DMS153 treated with DMSO at 0.1 percent for 48 hours (cell line): Measurements from ENCODE around the gene EHD4.

ENCODE experiments used
- DNase-seq: peaks from one replicate; lab custom pipeline; 2025; ENCODE audit not compliant: unreplicated experiment; lab: John Stamatoyannopoulos, UW

Gene EHD4

DNA sequence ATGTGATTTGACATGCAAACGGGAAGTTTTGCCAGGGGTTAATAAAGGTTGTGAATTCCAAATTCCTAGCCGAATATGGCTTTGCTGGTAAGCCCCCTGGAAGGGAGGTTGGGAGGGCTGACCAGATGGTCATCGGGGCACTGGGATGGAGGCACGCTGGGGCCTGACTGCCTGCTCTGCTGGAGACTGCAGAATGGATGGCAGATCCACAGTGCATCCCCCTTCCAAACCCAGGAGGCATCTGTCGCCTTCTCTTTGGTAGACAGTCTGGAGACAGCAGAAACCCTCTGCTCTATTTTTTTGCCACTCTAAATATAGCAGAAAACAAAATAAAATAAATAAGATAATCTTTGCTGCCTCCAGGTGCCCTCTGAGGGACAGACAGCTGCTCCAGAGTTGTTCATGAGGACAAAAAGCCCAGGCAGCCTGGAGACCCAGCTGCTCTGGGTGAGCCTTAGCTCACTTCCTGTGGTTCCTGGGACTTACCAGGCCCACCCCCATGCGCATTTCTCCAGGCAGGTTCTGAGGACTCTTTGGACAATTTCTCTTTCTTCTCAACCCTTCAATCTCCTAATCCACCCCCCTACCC lies 72.4 kb downstream of the EHD4 start:
- DNase-seq: no peak

DNA sequence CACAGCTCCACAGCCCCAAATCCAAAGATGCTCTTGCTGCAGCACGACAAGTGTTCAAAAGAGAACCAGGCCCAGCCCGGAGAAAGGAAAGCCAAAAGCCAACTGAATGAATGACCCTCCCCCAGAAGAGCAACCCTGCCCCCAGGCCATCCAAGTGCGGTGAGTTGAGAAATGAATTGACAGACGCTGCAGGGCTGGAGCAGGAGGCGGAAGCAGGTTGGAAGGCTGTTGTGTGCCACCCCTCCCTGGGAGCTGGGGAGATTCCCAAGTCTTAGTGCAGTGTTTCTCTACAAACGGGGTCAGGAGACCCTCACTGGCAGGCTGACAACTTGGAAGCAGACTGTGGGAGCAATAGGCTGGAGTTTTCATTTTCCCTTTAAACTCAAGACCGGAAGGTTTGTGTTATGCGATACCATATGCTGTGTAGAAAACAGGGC lies 75.0 kb downstream of the EHD4 start:
- no peak for DNase-seq

DNA sequence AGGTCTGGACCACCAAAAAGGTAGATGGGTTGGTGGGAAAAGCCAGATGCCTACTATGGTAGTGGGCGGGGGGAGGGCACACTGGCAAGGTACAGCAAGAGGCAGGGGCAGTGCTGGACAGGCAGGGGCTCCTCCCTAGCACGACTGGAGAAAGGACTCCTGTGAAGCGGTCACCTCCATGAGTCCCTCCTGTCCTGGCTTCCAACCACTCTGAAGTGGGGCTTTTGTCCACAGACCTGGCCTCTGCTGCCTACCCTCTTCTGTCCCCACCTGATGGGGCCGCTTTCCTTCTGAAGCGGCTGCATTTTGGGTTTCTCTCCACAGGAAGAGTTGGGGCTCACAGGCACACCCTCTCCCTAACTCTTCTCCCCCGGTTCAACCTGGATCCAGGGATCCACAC lies 75.8 kb downstream of the EHD4 start:
- no peak for DNase-seq

DNA sequence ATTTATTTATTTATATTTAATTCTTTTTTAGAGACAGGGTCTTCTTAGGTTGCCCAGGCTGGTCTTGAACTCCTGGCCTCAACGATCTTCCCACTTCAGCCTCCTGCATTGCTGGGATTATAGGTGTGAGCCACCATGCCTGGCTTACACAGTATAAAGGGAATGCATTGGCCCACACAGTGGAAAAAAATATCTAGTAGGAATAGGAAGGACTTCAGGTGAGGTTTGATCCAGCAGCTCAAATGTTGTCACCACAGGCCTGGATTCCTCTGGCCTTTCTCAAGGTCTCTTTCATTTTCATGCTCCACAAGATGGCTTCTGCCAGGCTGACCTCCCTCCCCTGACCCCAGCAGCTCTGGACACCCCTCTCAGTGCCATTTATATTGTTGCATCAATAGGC lies 76.4 kb downstream of the EHD4 start:
- DNase-seq: no peak

DNA sequence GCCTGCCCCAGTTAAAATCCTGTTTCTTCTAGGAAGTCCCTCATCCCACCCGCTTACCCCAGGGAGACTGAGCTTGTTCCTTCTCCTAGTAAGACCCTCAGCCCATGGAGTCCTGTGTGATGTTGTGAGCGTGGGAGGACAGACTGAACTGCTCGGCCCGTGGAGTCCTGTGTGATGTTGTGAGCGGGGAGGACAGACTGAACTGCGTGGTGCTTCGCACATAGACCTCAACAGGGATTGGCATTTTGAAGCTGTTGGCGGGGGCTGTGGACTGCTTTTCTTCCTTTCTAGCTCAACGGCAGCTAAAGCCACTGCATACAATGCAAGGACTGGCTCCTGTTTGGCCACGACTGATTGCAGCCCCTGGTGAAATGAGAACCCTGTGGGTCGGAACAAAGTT lies 76.9 kb downstream of the EHD4 start:
- no peak for DNase-seq

DNA sequence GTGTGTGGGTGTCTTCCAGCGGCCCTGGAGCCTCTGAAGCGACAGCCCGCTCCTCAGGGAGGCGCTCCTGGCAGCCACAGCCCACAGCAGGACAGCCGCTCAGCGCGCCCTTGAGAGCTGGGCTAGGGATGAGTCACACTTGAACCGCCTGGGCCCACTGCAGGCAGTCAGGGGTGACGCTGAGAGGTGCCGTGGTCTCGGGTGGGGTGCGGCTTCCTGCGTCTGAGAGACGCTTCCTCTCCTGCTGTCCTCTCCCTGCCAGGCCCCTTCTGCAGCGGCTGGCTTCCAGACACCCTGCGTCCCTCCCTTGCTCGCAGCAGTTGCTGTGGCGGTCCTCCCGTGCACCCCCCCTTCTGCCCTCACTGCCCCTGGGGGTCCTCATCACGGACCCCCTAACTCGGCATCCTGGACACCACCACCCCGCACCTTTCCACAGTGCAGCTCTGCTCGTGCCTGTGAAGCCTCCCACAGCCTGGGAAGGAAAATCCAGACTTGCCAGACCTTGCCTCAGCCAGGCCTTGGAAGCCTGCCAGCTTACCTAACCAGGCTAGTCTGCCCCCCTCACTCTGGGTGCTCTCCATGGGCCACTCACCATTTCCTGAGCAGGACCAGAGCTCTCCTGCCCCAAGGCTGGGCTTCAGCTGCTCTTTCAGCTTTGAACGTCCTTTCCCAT lies 77.4 kb downstream of the EHD4 start:
- peak; percentile 33 for DNase-seq

DNA sequence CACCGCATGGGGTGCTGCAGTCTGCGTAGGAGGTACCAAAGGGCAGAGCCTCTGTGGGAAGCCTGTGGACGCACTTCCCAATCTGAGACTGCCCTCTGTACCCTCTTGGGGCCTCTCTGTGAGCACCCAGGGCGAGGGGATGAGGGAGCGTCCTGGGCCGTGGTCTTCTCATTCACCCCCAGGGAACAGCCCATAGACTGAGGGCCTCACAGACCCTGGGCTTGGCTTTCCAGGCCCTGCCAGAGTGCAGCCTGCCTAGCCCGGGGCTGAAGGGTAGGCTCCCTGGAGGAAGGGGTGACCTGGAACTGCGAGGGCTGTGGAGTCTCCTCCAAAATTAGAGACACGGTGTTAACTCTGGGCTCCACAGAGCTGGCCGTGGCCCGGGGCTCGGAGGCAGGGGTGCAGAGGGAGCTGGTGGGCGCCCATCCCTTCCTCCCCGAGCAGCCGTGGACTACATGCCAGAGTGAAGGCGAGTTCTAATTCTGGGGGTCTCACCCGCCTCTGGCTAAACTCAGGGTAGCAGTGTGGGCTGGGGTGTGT lies 78.0 kb downstream of the EHD4 start:
- DNase-seq: no peak

DNA sequence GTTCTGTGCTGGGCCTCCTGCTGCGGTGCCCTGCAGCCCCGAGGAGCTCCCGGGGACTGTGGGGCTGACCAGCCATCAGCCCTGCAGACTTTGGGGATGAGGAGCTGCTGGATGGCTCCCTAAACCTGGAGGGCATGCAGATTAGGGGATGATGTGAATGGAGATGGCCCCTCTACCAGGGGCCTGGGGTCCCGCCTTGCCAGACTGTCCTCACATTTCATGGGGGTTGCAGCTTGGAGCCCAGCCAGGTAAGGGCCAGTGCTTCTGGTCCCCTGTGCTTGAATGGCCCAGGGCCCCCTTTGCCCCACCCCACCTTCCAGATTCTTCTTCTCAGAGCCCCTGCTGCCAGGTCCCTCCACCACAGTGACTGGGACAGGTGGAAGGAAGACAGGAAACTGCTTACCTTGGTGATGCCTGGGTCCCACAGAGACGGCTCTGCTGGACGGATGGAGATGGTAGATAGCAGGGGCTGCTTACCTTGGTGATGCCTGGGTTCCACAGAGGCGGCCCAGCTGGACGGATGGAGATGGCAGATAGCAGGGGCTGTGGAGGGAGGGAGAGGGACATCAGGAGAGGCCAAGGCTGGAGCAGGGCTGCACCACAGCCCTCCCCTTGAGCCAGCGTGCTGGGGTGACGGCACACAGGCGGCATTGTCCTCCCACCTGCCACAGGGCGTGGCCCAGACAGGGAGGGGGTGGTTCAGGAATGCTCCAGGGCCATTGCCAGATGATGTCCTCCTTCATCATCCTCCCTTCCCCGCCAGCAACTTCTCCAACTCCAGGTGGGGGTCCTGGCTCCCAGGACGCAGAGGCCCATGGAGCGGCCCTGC lies 78.7 kb downstream of the EHD4 start, which contains the start of gene SPTBN5:
Gene SPTBN5, minus strand, starts transcription at position 632 of the 829 bp plus-strand sequence. Its CDS starts 556 bp downstream, at position 76.
- DNase-seq: no peak

DNA sequence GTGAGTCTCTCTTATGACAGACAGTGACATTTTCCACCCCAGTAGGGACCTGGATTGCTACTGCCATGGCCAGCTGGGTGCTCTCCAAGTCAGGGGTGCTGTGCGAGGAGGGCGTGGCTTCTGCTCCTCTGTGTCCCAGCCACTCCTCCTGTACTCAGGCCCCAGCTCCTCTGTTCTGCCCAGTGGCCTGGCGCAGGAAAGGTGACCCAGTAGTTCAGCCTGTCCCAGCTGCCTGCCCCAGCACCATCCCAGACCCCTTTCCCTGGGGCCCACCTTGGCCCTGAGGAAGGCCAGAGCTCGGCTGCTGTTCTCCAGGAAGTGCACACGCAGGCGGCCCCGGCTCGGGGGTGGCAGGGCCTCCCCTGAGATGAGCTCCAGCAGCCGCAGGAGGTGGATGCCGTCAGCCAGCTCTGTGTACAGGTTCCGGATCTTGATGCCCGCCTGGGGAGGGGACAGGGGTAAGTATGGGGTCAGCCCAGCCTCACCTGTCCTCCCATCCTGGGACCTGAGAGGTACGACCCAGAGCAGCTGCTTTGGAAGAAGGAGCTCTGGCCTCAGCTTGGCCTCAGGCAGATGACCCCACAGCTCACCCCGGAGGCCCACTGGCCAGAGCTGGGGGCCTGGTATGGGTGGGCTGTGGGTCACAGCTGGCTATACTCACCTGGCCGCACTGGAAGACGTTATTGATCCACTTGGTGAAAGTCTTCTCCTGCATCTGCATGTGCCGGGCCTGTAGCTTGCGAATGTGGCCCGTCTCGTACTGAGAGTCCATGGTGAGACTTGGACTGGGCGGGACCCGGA lies 79.5 kb downstream of the EHD4 start:
- DNase-seq: no peak

DNA sequence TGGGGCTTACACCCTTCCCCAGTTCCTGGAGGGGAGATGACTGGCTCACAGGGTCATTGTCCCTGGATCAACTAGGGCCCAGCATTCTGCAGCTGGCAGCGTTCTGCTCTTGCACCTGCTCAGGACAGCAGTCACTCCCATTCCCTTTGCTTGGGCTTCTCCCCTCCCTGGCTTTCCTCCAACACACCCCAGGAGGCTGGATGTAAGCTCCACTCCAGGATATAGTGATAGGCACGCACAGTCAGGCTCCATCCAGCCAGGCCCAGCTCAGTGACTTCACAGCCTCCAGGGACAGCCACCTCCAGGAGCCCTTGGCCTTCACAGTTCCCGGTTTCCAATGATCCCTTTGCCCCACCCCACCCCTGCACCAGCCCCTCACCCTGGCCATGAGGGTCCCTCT lies 80.4 kb downstream of the EHD4 start:
- peak; percentile 46 for DNase-seq

DNA sequence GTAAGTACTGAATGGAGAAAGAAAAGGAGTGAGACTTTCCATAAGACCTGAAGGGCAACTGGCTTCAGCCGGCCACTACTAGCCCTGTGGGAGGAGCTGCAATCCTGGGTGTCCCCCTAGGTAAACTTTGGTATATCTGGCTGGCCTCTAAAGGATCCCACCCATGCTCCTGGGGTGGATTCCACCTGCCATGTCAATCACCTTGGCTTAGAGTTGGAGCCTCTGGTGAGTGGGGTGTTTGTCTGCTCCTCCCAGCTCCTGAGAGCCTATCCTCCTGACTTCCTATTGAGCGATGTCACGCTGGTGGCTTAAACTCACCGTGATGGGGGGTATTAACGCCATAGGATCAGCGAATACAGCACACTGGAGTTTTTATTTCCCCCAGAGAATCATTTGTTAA lies 81.1 kb downstream of the EHD4 start:
- DNase-seq: no peak

DNA sequence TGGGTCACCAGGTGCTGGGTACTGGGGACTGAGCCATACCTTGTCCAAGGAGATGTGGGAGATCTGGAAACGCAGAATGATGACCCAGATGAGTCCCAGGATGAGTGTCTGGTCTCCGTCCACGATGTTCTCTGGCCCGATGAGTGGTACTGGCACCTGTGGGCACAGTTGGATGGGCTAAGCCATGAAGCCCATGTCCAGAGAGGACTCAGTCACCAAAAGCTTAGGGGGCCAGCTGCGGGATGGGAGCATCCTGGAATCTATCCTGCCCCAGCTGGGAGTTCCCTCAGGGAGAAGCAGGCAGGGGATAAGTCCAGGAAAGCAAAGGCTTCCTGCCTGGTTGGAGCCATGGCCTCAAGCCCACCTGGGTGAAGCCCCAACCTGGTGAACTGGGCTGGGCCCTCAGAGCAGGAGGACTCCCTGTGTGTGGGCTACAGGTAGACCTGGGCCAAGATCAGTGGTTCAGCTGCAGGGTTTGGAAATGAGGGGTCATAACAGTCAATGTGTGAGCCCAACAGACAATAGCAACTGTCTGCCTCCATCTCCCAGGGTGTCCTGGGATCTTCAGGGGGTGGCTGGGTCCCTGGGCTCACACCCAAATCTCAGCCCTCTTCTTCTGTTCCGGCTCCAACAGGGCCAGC lies 82.2 kb downstream of the EHD4 start:
- DNase-seq: no peak

DNA sequence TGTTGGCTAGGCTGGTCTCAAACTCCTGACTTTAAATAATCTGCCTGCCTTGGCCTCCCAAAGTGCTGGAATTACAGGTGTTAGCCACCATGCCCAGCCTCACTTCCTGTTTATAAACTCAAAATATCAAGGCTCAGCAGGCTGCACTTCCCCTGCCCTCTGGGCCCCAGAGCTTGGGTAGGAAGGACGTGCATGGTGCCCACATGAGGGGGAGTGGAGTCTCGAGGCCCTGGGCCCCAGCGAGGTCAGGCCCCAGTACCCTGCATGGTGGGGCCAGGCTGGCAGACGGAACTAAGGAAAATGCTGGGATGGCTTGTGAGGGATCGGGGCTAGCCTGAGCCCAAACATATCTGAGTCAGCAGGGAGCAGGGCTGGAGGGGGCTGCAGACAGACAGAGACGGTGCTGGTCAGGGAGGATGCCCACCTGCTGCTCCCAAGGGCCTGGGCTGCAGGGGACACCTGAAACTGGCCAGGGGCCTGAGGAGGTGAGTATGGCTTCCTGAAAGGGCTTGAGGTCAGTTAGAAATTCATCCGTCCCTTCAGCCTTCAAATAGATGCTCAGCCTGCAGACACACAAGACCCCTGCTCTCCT lies 83.6 kb downstream of the EHD4 start:
- no peak for DNase-seq

DNA sequence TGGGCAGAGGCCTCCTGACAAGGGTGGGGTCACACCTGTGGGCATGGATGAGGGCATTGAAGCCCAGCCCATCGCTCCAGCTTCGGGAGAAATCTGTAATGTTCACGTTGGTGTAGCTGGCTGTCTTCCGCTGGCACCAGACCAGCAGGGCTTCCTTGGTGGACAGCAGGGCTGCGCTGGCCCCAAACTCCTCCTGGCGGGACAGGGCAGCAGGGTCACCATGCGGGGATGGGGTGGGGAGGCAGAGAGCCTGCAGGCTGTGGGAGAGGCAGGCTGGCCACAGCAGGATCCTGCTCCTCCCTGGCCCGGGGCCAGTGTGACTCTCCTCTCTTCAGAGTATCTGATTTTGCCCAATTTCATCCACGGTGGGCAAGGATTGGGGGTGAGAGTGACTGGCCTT lies 84.5 kb downstream of the EHD4 start:
- DNase-seq: no peak

DNA sequence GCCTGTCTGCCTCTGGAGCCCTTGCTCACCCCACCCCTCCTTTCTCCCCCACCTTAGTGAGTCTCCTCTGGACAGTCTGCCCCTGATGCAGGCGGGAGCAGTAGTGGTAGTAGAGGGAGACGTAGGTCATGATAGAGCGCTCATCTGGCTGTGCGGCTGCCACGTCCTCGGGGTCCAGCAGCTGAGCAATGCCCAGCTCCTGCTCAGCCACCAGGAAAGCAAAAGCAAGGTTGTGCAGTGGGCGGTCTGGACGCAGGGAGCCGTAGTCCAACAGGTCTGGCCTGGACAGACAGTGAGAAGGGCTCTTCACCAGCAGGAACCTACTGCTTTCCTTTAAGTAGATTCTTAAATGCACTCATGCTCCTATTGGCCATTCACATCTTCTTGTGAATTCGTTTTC lies 85.2 kb downstream of the EHD4 start:
- no peak for DNase-seq

DNA sequence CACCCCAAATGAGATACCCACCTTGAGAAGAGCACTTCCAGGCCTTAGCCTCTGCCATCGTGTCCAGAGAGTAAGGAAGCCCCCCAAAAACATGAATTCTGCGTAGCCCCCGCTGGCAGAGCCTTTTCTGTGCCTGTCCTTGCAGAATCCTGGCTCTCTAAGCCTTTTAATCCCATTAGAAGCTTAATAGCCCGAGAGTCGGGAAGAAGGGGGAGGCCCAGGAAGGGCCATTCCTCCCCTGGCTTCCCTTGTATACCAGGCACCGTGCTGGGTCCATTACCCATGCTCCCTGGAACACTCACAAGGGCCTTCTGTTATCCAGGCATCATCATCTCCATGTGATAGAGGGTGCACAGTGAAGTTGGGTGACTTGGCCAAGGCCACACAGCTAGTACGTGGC lies 85.6 kb downstream of the EHD4 start:
- no peak for DNase-seq

DNA sequence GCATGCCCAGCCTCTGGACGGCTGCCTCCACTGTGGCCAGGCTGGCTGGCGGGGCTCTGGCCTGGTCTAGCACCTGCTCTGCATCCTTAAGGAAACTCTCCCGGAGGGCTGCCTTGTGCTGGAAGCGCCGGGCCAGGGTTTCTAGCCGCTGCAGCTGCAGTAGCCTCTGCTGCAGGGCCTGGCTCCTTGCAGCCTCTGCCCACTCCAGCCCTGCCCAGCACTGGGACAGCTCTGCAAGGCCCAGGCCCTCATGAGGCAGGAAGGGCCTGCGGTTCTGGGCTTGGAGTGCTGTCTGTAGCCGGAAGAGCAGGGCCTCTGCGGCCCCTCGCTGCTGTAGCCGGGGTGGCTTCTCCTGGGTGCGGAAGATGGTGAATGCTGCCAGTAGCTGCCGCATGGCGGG lies 86.5 kb downstream of the EHD4 start:
- no peak for DNase-seq

DNA sequence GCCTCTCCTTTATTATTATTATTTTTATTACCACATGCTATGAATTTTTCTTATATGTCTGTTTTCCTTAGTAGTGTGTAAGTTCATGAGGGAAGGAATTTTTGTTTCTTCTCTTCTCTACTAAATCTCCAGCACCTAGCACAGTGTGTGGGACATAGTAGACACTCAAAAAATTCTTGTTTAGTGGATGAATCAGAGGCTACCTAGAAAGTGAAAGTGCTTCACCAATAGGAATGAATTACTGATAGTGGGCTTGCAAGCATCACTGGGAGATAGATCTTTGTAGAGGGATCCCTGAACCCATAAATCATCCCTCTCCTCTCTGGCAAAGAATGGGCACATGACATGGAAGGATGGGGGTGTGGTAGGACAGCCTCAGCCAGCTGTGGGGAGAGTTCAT lies 87.0 kb downstream of the EHD4 start:
- DNase-seq: no peak

DNA sequence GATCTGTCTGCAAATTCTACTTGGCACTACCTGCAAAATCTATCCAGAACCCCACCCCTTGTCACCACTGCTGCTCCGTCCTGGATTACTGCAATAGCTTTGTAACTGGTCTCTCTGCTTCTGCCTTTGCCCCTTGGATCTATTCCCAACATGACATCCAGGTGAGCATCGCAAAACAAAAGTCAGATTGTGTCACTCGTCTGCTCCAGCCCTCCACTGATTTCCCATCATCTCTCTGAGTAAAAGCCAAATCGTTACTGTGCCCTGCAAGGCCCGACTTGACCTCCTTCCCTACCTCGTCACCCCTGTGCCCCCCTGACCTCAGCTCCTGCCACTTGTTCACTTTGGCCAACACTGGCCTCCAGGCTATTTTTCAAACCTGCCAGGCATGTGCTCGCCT lies 87.9 kb downstream of the EHD4 start:
- DNase-seq: no peak

DNA sequence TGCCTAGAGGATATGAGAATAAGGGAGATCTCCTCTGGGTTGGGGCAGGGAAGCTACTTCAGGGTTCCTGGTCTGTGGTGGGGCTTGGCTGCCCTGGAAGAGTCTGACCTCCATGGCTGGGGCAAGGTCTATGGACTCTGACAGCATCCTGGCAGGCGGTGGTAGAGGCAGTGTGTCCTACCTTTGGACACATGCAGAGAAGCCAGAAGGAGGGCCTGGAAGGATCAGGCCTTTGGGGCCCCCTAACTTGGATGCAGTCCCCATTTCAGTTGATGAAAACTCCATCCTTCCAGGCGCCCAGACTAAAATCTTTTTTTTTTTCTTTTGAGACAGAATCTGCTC lies 88.9 kb downstream of the EHD4 start:
- DNase-seq: no peak
